B cell (primary cell): ENCODE results near the gene HDHD5. TPM values are rescaled to one million over a fixed set of nuclear protein-coding genes. Genes with fewer than 3 reads are reported as not detected.

Source experiments
- ATAC-seq: fragments of 200-7000 bp; cut with Tn5 transposase; one replicate; pipeline ENCODE4 v1.10.0; 2021; ENCODE audit warnings: low read depth, mild to moderate bottlenecking, moderate number of reproducible peaks, moderate library complexity
- CTCF ChIA-PET: fragments of 350-600 bp; sonication (Branson Sonifier 250); formaldehyde crosslinking; loops from one replicate; lab custom pipeline; 2021; ENCODE audit warnings: antibody characterized with exemption, inconsistent platforms; lab: Charles Lee
- POLR2A ChIA-PET: fragments of 350-600 bp; sonication (Branson Sonifier 250); formaldehyde crosslinking; loops from one replicate; lab custom pipeline; 2021; ENCODE audit warnings: antibody characterized with exemption; lab: Charles Lee
- DNase-seq: peaks from one replicate; pipeline ENCODE4 v3.0.0; 2013
- H2AFZ ChIP-seq: 2 replicates; pipeline ENCODE4 v1.6.1; 2012; ENCODE audit warnings: mild to moderate bottlenecking, low read depth, low read length; ENCODE audit not compliant: insufficient read depth, poor library complexity, severe bottlenecking
- H3K27ac ChIP-seq, 2 donors: 1 replicate in 1 of 2; 2 replicates in 1 of 2; pipeline ENCODE4 v1.5.1; 2012 to 2013; ENCODE audit warnings: low read length in 2 of 2, mild to moderate bottlenecking in 2 of 2, moderate library complexity in 1 of 2
- H3K27me3 ChIP-seq, 4 experiments: fragments of 200-600 bp in 1 of 4; sonication (generic) in 1 of 4; replicated peaks in 1 of 4; 1 replicate in 2 of 4; 2 replicates in 2 of 4; pipeline versions ENCODE4 v1.6.1 to v1.7.0; 2013 to 2016; ENCODE audit warnings: low read length in 3 of 4, mild to moderate bottlenecking in 2 of 4, mixed read lengths in 1 of 4, moderate library complexity in 1 of 4; ENCODE audit not compliant: insufficient read depth in 4 of 4, control insufficient read depth in 3 of 4; ENCODE audit errors: control extremely low read depth in 1 of 4
- H3K36me3 ChIP-seq, 2 experiments: replicated peaks in 1 of 2; 1 replicate in 1 of 2; 2 replicates in 1 of 2; pipeline versions ENCODE4 v1.6.1 to v1.7.1; 2013; ENCODE audit warnings: low read length in 1 of 2; ENCODE audit not compliant: insufficient read depth in 2 of 2, control insufficient read depth in 1 of 2; ENCODE audit errors: control extremely low read depth in 1 of 2, extremely low read depth in 1 of 2
- H3K4me1 ChIP-seq, 2 donors: fragments of 200-600 bp in 1 of 2; sonication (generic) in 1 of 2; 1 replicate in 1 of 2; 2 replicates in 1 of 2; pipeline versions ENCODE4 v1.5.1 to v1.6.1; 2013 to 2017; ENCODE audit warnings: low read length in 2 of 2; ENCODE audit not compliant: control insufficient read depth in 2 of 2, insufficient read depth in 2 of 2
- H3K4me2 ChIP-seq: replicated peaks from 2 replicates; pipeline ENCODE3; 2012; ENCODE audit warnings: mild to moderate bottlenecking, low read depth, low read length; ENCODE audit not compliant: poor library complexity, severe bottlenecking
- H3K4me3 ChIP-seq, 5 experiments: fragments of 200-600 bp in 1 of 5; sonication (generic) in 1 of 5; 1 replicate in 3 of 5; 2 replicates in 2 of 5; pipeline versions ENCODE4 v1.5.1 to v1.7.0; 2011 to 2016; ENCODE audit warnings: low read length in 4 of 5, mild to moderate bottlenecking in 4 of 5, low read depth in 2 of 5, control low read depth in 1 of 5, moderate library complexity in 1 of 5; ENCODE audit not compliant: insufficient read depth in 1 of 5; ENCODE audit errors: control extremely low read depth in 1 of 5, extremely low read depth in 1 of 5
- H3K79me2 ChIP-seq: fragments of 200-600 bp; sonication (generic); one replicate; pipeline ENCODE4 v1.6.0; 2016; ENCODE audit warnings: low read length; ENCODE audit not compliant: control insufficient read depth, insufficient read depth
- H3K9ac ChIP-seq: fragments of 200-600 bp; sonication (generic); 2 replicates; pipeline ENCODE4 v1.6.1; 2017; ENCODE audit warnings: mild to moderate bottlenecking, low read length, moderate library complexity
- H3K9me3 ChIP-seq, 3 donors: one replicate each; pipeline versions ENCODE4 v1.6.1 to v1.7.1; 2013; ENCODE audit warnings: low read length in 2 of 3; ENCODE audit not compliant: control insufficient read depth in 2 of 3, insufficient read depth in 1 of 3; ENCODE audit errors: control extremely low read depth in 1 of 3
- H4K20me1 ChIP-seq: 2 replicates; pipeline ENCODE4 v1.6.0; 2012; ENCODE audit warnings: mild to moderate bottlenecking, low read length; ENCODE audit not compliant: insufficient read depth, control insufficient read depth, poor library complexity, severe bottlenecking
- H3K27ac Mint-ChIP-seq: one replicate; pipeline ENCODE4 v1.8.0; 2021; ENCODE audit warnings: mixed read lengths
- H3K27me3 Mint-ChIP-seq: one replicate; pipeline ENCODE4 v1.8.0; 2021; ENCODE audit warnings: mixed read lengths
- H3K4me1 Mint-ChIP-seq: one replicate; pipeline ENCODE4 v1.8.0; 2021; ENCODE audit warnings: mixed read lengths
- H3K4me3 Mint-ChIP-seq: one replicate; pipeline ENCODE4 v1.8.0; 2021; ENCODE audit warnings: mixed read lengths
- H3K9me3 Mint-ChIP-seq: one replicate; pipeline ENCODE4 v1.8.0; 2022; ENCODE audit warnings: mixed read lengths; ENCODE audit not compliant: insufficient read depth
- CTCF ChIP-seq: fragments of 200-600 bp; IDR thresholded peaks from one replicate; pipeline ENCODE4 v1.8.0; 2022; ENCODE audit warnings: antibody characterized with exemption, mild to moderate bottlenecking
- EZH2 ChIP-seq: IDR thresholded peaks from 2 replicates; pipeline ENCODE4 v1.6.1; 2012; ENCODE audit warnings: borderline replicate concordance, low read depth, mild to moderate bottlenecking, moderate library complexity, low read length; ENCODE audit not compliant: insufficient read depth, poor library complexity, severe bottlenecking
- WGBS: methylation state at CpG from one replicate; pipeline ENCODE4 v1.1.5; 2013; ENCODE audit warnings: missing lambda C conversion rate; ENCODE audit not compliant: insufficient coverage; 5-methylcytosine and 5-hydroxymethylcytosine counted together
- intact Hi-C: fragments of 100-400 bp; cut with micrococcal nuclease; formaldehyde crosslinking; loops from one replicate; pipeline ENCODE4 v1.10.0; 2022
- polyA plus RNA-seq: library from polyadenylated mRNA; depleted of rRNA; stranded (reverse); fragments of >200 nt; gene quantifications from 2 replicates; pipeline ENCODE4 v1.2.3, GENCODE V29; 2012
- total RNA-seq, 2 donors: library from RNA; stranded (reverse); fragments of 120-200 nt in 1 of 2; gene quantifications; 1 replicate in 1 of 2; 2 replicates in 1 of 2; pipeline versions ENCODE4 v1.2.3 to v1.2.4, GENCODE V29; 2013 to 2022

HDHD5 gene
- total and polyA plus RNA-seq, 2 donors (not counting 1 experiment from before 2014, with no cell fraction given), result 17.7 to 37.7 TPM

- Mint-ChIP-seq H3K9me3 (no peaks in the 10 kb centered on the region), H3K27ac (no peak overlapping the region), H3K4me1 (peaks cover 16% of the 10 kb centered on the region), H3K4me3 (no peak overlapping the region), H3K27me3 (no peaks in the 10 kb centered on the region)
- POLR2A ChIA-PET, result no interaction called here
- Histone ChIP-seq H3K4me1 (peaks cover 8 to 21% of the 10 kb centered on the region in 2 donors), H3K27me3 (no peaks in the 10 kb centered on the region), H3K4me3 (no peak overlapping the region), H3K36me3 (peaks cover 1 to 86% of the 10 kb centered on the region in 2 experiments), H3K9me3 (no peaks in the 10 kb centered on the region), H3K9ac (no peak overlapping the region), H3K27ac (no peak overlapping the region), H2AFZ (no peak overlapping the region), H4K20me1 (peaks cover 12% of the 10 kb centered on the region), H3K4me2 (no peak overlapping the region), H3K79me2 (no peaks in the 10 kb centered on the region)
- CTCF ChIA-PET, result no interaction called here
- WGBS, result 100% methylated on average over 6 of the region's 9 CpGs
- DNase-seq (no peak), ATAC-seq (no peak)
- TF ChIP-seq EZH2 (no peak), CTCF (no peak)
- intact Hi-C loops, result no loop called here
Measured at GRCh38 chr22:17103351-17103750, 55.7 kb downstream of the HDHD5 start.

GRCh38 chr22:17102297-17102667, 56.8 kb downstream of the HDHD5 start:
- H3K4me1 ChIP-seq, result peaks cover 19 to 32% of the 10 kb centered on the region in 2 donors
- no peak overlapping the region for H3K4me3 ChIP-seq
- ATAC-seq (no peak), DNase-seq (no peak)
- no peaks in the 10 kb centered on the region for H3K27me3 ChIP-seq
- H2AFZ ChIP-seq, result no peak overlapping the region
- Mint-ChIP-seq H3K27me3 (no peaks in the 10 kb centered on the region), H3K4me3 (no peak overlapping the region), H3K9me3 (no peaks in the 10 kb centered on the region), H3K27ac (no peak overlapping the region), H3K4me1 (peaks cover 26% of the 10 kb centered on the region)
- no peak overlapping the region for H3K4me2 ChIP-seq
- peaks cover 1 to 76% of the 10 kb centered on the region in 2 experiments for H3K36me3 ChIP-seq
- intact Hi-C loops, result no loop called here
- peaks cover 19% of the 10 kb centered on the region for H4K20me1 ChIP-seq
- no peaks in the 10 kb centered on the region for H3K9me3 ChIP-seq
- TF ChIP-seq CTCF (no peak), EZH2 (no peak)
- CTCF ChIA-PET, result no interaction called here
- no peak overlapping the region for H3K27ac ChIP-seq
- H3K79me2 ChIP-seq, result peaks cover 3% of the 10 kb centered on the region
- 80% methylated on average over 6 of the region's 7 CpGs for WGBS
- no peak overlapping the region for H3K9ac ChIP-seq
- POLR2A ChIA-PET, result no interaction called here
